Measurements from ENCODE around the gene THBS4. TPM values are rescaled to one million over a fixed set of nuclear protein-coding genes. Genes with fewer than 3 reads are reported as not detected.

Gene THBS4
- total and polyA plus RNA-seq, 12 donors = 41.1 to 180 (median 67.5) TPM

GRCh38 chr5:80042330-80042729 is 7.2 kb downstream of the THBS4 start:
- no peak overlapping the region for H3K4me3 ChIP-seq
- ATAC-seq = no peak
- intact Hi-C loops (cut with DNase I) = no loop called here

GRCh38 chr5:80043187-80043586 is 8.0 kb downstream of the THBS4 start:
- intact Hi-C loops (cut with DNase I) = no loop called here
- peaks cover 0 to 7% (median 0%) of the 10 kb centered on the region in 7 donors for H3K27me3 ChIP-seq
- ATAC-seq = no peak
- WGBS, 2 donors = 80 to 95% methylated on average over 4 of the region's 4 CpGs
- TF ChIP-seq CTCF (IDR thresholded peaks at IDR 0.05) = no peak
- no peak overlapping the region for H3K4me3 ChIP-seq
- H3K27ac ChIP-seq = no peak overlapping the region
- H3K9me3 ChIP-seq = no peaks in the 10 kb centered on the region
- H3K36me3 ChIP-seq = peaks cover 0 to 32% (median 0%) of the 10 kb centered on the region in 9 donors
- no peaks in the 10 kb centered on the region for H3K4me1 ChIP-seq
- no peak for DNase-seq

More at GRCh38 chr5:80042330-80042729, 7.2 kb downstream of the THBS4 start:
- TF ChIP-seq CTCF (IDR thresholded peaks at IDR 0.05) = no peak
- Histone ChIP-seq H3K9me3 (no peaks in the 10 kb centered on the region), H3K27me3 (peaks cover 0 to 14% (median 0%) of the 10 kb centered on the region in 7 donors), H3K27ac (no peak overlapping the region), H3K4me1 (no peaks in the 10 kb centered on the region), H3K36me3 (peaks cover 0 to 32% (median 0%) of the 10 kb centered on the region in 9 donors)
- 73 to 78% methylated on average over 3 of the region's 3 CpGs for WGBS, 2 donors
- no peak for DNase-seq

DNA sequence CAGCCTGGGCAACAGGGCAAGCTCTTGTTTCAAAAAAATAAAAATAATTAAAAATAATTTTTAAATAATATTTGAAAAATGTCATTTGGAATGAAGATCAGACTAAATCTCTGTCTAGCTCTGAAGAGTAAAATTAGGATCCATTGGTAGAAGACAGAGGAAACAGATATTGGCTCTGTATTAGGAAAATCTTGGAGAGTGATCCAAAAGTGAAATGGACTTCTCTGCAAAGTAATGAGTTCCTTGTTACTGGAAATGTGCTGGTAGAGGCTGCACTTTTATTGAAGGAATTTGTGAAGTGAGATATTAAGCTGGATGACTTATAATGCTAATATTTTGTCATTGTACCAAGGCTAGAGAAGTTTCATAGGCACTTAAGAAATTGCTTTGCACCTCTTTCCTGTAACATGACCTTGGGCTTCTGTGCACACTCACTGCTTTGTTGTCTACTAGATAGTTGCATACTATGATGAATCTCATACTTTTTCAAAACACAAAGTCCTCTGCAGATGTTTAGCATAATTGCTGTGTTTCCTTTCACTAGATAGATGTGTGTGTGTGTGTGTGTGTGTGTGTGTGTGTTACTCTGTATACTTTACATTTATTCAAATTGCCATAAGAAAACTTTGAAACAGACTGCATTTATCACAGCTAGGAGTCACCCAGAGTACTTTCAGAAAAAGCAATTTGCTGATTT is 13.1 kb downstream of the THBS4 start:
- Histone ChIP-seq H3K4me1 (peaks cover 0 to 9% (median 0%) of the 10 kb centered on the region in 9 donors), H3K36me3 (peaks cover 0 to 8% (median 0%) of the 10 kb centered on the region in 9 donors), H3K4me3 (no peak overlapping the region), H3K27ac (no peak overlapping the region), H3K9me3 (no peaks in the 10 kb centered on the region), H3K27me3 (peaks cover 0 to 3% (median 0%) of the 10 kb centered on the region in 7 donors)
- intact Hi-C loops (cut with DNase I) = no loop called here
- no peak for TF ChIP-seq CTCF (IDR thresholded peaks at IDR 0.05)
- DNase-seq (no peak), ATAC-seq (no peak)

DNA sequence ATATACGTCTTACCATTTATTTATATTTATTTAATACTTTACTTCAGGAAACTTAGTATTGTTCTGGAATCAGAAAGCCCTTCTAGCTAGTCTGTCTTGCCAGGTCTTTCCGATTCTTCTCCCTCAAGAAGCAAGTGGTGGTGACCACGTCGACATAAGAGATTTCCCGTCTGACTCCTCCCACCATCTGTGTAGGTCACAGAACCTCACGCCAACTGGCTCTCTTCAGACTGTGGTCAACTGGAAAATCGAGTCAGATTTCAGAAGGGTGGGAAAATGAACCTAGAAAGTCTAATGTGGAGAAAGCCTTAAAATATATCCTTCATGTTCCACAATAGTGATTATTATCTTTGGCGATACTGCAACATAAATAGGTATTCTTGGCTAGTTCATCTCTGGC is 17.3 kb downstream of the THBS4 start:
- ATAC-seq (no peak), DNase-seq (no peak)
- Histone ChIP-seq H3K36me3 (peaks cover 0 to 17% (median 0%) of the 10 kb centered on the region in 9 donors), H3K4me3 (no peak overlapping the region), H3K27ac (no peak overlapping the region), H3K9me3 (no peaks in the 10 kb centered on the region), H3K4me1 (peaks cover 0 to 9% (median 0%) of the 10 kb centered on the region in 9 donors), H3K27me3 (no peaks in the 10 kb centered on the region)
- intact Hi-C loops (cut with DNase I) = no loop called here
- no peak for TF ChIP-seq CTCF (IDR thresholded peaks at IDR 0.05)
- WGBS, 2 donors = 88 to 89% methylated on average over 8 of the region's 8 CpGs
